Measurements from ENCODE around the gene BPIFB2.

BPIFB2 gene

GRCh38 chr20:33068251-33068939 lies 60.9 kb downstream of the BPIFB2 start:
- DNase-seq (ENCODE audit: low read depth in 2 of 2): no peak

GRCh38 chr20:33069673-33070072 lies 62.2 kb downstream of the BPIFB2 start:
- no peak for DNase-seq (ENCODE audit: low read depth in 2 of 2)

GRCh38 chr20:33070111-33071053 lies 62.9 kb downstream of the BPIFB2 start:
- DNase-seq (ENCODE audit: low read depth in 2 of 2): no peak

GRCh38 chr20:33071198-33071597 lies 63.7 kb downstream of the BPIFB2 start:
- DNase-seq (ENCODE audit: low read depth in 2 of 2): no peak

- DNase-seq (ENCODE audit: low read depth in 2 of 2): no peak
Observed at GRCh38 chr20:33072362-33072761, 64.9 kb downstream of the BPIFB2 start.

- no peak for DNase-seq (ENCODE audit: low read depth in 2 of 2)
Observed at GRCh38 chr20:33072813-33073212, 65.3 kb downstream of the BPIFB2 start.
